ENCODE data around the gene MTHFD1L.

MTHFD1L gene

DNA sequence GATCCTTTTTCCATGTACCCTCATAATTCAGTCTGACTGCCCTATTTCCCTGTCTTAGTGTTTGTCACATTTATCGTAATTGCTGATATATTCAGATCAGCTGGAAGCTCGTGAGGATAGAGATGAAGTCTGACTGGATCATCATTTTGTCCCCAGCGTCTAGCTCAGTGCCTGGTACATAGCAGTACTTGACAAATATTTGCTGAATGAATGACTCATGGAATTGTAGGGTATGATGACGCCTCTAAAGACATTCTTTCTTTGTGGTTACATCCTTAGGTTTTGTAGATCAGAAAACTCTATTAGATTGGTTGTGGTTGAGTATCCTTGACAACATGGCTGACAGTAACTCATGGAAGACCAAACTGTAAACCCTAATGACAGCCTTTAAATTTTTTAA, 68.9 kb downstream of the MTHFD1L start:
- no peak for DNase-seq (ENCODE audit: low read depth)

DNA sequence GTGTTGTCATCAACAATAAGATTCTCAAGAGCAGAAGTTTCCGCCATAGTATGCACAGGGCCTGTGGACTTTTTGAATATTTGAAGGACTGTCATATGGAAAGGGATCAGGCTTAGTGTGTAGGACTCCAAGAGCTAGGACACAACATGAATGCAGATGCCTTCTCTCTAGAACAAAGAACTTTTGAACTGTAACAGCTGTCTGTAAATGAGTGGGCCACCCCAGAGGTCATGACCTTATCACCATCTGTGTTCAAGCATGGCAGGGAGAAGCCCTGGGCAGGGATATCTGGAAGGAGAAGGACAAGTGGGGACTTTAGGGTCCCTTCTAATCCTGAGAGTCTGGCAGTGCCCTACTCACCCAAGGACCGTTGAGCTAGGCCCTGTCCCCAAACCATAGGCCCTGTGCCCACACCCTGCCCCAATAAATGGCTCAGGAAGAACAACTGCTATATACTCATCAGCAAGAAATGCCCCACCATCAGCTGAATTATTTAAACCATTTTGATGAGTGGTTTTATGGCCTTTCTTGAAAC, 70.6 kb downstream of the MTHFD1L start:
- DNase-seq (ENCODE audit: low read depth): no peak

DNA sequence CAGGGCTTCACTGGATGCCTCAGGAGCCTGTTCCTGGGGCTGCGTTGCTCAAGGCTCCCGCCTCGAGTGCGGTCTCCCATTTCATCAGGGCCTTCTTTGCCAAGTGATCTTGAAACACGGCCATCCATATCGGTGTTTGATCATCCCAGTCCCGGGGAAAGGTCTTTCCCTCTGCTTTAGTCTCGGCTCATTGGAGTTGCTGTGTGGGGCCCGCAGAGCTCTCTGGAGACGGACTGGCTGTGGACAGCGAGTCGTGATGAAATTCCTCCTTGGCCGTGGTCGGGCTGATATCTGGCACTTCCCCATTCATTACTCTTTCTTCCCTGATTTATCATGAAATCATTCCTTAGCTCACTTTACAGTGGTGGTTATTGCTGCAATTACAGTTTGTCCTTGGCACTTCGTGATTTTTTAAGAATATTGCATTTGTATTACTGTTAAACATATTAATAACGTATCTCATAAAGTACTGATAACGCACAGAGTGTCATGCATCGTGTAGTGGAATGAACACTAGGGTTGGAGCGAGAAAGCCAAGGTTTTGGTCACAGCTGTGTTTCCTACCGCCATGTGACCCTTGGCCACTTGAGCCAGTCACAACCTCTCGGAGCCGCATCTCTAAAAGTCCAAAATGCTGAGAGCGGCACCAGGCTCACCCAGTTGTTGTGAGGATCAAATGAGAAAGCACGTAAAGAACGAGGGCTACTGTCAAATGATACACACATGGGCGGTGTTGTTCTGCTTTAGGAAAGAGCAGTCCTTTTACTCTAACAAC, 71.8 kb downstream of the MTHFD1L start:
- no peak for DNase-seq (ENCODE audit: low read depth)

DNA sequence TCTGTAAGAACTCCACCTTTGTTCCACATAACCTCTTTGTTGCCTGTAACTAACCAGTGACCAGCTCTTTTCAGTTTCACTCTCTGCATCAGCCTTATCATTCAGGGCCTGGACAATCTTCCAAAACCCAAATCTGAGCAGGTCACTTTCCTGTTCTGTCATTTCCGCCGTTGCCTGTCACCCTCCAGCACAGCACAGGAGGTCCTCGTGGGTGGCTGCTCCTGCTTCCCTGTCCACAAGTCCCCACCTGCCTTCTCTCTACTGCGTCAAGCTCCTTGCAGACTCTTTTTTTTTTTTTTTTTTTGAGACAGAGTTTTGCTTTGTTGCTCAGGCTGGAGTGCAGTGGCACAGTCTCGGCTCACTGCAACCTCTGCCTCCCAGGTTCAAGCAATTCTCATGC, 73.9 kb downstream of the MTHFD1L start:
- DNase-seq (ENCODE audit: low read depth): no peak

- DNase-seq (ENCODE audit: low read depth): peak; percentile 78
Observed at GRCh38 chr6:150940941-150941340, 75.4 kb downstream of the MTHFD1L start.

GRCh38 chr6:150949526-150949925, 84.0 kb downstream of the MTHFD1L start:
- DNase-seq (ENCODE audit: low read depth): no peak

- DNase-seq (ENCODE audit: low read depth): no peak
Observed at GRCh38 chr6:150953851-150954250, 88.3 kb downstream of the MTHFD1L start.

- no peak for DNase-seq (ENCODE audit: low read depth)
Observed at GRCh38 chr6:150959166-150959565, 93.7 kb downstream of the MTHFD1L start.

DNA sequence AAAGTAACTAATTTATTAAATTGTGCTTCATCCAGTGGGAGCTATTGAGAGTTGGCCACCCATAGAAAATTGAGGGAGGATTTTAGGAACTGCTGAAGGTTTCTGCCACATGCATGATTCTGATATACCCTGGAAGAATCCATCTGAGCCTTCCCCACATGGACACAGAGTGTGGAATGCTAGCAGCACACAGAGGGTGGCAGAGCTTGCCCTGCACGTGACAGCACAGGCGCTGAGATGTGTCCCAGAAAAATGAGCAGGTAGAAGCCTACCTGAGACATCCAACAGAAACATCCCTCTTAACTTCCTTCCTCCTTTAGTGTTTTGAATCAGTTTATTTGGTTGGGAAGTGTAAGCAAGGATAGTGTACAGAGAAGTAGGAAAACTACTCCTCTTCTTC, 96.9 kb downstream of the MTHFD1L start:
- DNase-seq (ENCODE audit: low read depth): no peak

- no peak for DNase-seq (ENCODE audit: low read depth)
Observed at GRCh38 chr6:150964765-150965164, 99.3 kb downstream of the MTHFD1L start.

GRCh38 chr6:150966786-150967185, 101.3 kb downstream of the MTHFD1L start:
- DNase-seq (ENCODE audit: low read depth): no peak

DNA sequence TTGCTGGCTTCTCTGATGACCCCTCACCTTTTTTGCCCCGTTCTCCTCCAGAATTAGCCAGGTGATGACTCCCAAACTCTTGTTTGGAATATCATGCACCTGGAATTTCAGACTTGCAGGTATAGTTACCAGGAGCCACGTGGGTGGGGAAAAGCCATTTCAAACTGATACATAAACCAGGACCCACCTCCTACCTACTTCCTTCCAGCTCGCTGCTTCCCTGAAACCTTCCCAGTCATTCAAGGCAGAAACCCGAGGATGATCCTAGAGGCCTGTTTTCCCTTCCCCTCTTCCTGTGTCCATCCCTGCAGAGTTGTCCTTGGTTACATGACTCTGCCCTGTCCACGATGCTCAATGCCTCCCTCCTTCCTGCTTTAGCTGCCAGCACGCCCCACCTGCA, 101.9 kb downstream of the MTHFD1L start:
- DNase-seq (ENCODE audit: low read depth): no peak

DNA sequence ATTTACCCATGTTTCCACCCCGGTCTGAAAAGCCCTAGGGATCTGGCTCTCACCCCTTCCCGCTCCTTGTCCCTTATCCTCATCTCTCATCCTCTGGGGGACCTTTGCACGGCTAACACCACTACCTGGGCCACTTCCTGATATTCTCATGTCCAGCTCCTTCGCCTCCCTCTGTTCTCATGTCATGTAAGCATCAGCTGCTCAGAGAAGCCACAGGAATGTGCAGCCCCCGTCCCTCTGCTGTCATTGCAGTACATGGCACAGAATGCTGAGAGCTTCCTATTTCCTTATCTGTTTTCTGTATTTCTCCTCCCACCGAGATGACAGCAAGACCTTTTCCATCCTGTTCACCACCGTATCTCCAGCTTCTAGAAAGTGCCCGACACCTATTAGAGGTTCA, 102.4 kb downstream of the MTHFD1L start:
- DNase-seq (ENCODE audit: low read depth): no peak

- DNase-seq (ENCODE audit: low read depth): no peak
Observed at GRCh38 chr6:150969901-150970300, 104.4 kb downstream of the MTHFD1L start.

- no peak for DNase-seq (ENCODE audit: low read depth)
Observed at GRCh38 chr6:150971219-150971618, 105.7 kb downstream of the MTHFD1L start.

DNA sequence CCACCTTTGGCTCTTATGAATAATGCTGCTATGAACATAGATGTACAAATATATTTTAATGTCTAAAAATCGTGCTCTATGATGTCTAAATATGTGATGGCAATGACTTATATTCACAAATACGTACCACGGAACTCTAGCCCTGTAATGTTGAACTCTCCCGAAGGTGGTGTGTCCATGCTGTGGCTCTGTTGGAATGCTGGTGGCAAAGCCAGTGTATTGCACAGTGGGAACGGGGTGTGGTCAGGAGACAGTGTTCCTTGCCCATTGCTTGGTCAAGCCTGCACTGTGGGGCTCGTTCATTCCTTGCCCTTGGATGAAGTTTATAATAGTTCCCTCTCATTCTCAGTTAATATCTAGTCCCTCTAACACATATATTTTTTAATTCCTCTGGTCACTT, 109.6 kb downstream of the MTHFD1L start:
- DNase-seq (ENCODE audit: low read depth): no peak

GRCh38 chr6:150977281-150977680, 111.8 kb downstream of the MTHFD1L start:
- no peak for DNase-seq (ENCODE audit: low read depth)

- DNase-seq (ENCODE audit: low read depth): no peak
Observed at GRCh38 chr6:150978624-150979023, 113.1 kb downstream of the MTHFD1L start.

GRCh38 chr6:150979826-150980350, 114.4 kb downstream of the MTHFD1L start:
- no peak for DNase-seq (ENCODE audit: low read depth)

- DNase-seq (ENCODE audit: low read depth): no peak
Observed at GRCh38 chr6:150981095-150981494, 115.6 kb downstream of the MTHFD1L start.

DNA sequence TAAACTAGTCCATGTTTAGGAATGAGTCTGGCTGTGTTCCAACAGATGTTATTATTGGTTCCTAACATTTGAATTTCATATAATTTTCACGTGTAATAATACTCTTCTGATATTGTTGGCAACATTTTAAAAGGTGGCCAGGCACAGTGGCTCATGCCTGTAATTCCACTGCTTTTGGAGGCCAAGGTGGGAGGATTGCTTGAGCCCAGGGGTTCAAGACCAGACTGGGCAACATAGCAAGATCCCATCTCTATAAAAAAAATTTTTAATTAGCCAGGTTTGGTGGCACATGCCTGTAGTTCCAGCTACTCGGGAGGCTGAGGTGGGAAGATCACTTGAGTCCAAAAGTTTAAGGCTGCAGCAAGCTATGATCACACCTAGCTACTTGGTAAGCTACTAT, 116.2 kb downstream of the MTHFD1L start:
- DNase-seq (ENCODE audit: low read depth): no peak

DNA sequence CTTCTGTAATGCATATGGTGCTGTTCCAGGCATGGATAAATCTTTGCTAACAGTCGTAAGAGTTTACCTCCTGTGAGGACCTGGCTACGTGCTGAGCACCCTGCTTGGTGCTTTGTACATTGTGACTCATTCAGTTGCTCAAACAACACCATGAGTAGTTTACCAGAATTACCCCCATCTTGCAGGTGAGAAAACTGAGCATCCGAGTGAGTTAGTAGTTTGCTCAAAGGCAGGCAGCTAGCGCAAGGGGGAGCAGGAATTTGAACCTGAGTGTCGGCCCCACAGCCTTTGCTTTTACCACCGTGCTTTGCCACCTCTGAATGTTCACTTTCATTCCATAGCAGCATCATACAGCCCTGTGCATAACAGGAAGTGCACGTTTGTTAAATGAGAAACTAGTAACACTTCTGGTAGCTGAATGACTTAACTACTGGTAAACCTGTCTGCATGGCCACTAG, 121.9 kb downstream of the MTHFD1L start:
- no peak for DNase-seq (ENCODE audit: low read depth)

- DNase-seq (ENCODE audit: low read depth): no peak
Observed at GRCh38 chr6:150987855-150988464, 122.5 kb downstream of the MTHFD1L start.

Data from fibroblast of the conjunctiva (primary cell).